Gastrocnemius medialis (tissue), 4 donors: ENCODE results near the gene SRP54. TPM values are rescaled to one million over a fixed set of nuclear protein-coding genes. Genes with fewer than 3 reads are reported as not detected.

Experiments used
- ATAC-seq, 2 donors: fragments of 150-250 bp; one replicate each; pipeline ENCODE4 v1.9.1; 2016
- DNase-seq, 2 donors: peaks; one replicate each; pipeline ENCODE4 v3.0.0-alpha.2; 2019
- H3K27ac ChIP-seq, 4 donors: fragments of 200-600 bp; sonication (generic); 1 replicate in 1 of 4; 2 replicates in 3 of 4; pipeline ENCODE4 v1.5.1; 2016 to 2018; ENCODE audit warnings: mild to moderate bottlenecking in 2 of 4, moderate library complexity in 1 of 4
- H3K27me3 ChIP-seq, 3 donors: fragments of 200-600 bp; sonication (generic) in 2 of 3; 1 replicate in 1 of 3; 2 replicates in 2 of 3; pipeline versions ENCODE4 v1.5.1 to v1.6.0; 2016 to 2019; ENCODE audit warnings: mild to moderate bottlenecking in 1 of 3, moderate library complexity in 1 of 3
- H3K36me3 ChIP-seq, 2 donors: fragments of 200-600 bp; sonication (generic) in 1 of 2; one replicate each; pipeline ENCODE4 v1.5.1; 2017 to 2018
- H3K4me1 ChIP-seq, 2 donors: fragments of 200-600 bp; sonication (generic) in 1 of 2; one replicate each; pipeline ENCODE4 v1.5.1; 2016 to 2017; ENCODE audit warnings: mild to moderate bottlenecking in 2 of 2
- H3K4me3 ChIP-seq, 4 donors: fragments of 200-600 bp; sonication (generic) in 3 of 4; 1 replicate in 1 of 4; 2 replicates in 3 of 4; pipeline ENCODE4 v1.5.1; 2016 to 2019; ENCODE audit warnings: mild to moderate bottlenecking in 2 of 4
- H3K9me3 ChIP-seq, 3 donors: fragments of 200-600 bp; sonication (generic) in 2 of 3; 1 replicate in 1 of 3; 2 replicates in 2 of 3; pipeline ENCODE4 v1.5.1; 2016 to 2019
- POLR2A ChIP-seq, 2 donors: fragments of 450-650 bp; IDR thresholded peaks; one replicate each; pipeline ENCODE4 v1.6.1; 2017; ENCODE audit warnings: antibody characterized with exemption in 2 of 2, mild to moderate bottlenecking in 2 of 2, moderate library complexity in 2 of 2
- in situ Hi-C, 4 donors: fragments of 200-750 bp; cut with MboI; loops; one replicate each; pipeline versions ENCODE4 v1.15.0 to v1.8.0; 2017; ENCODE audit warnings: low sequenced_read_pairs in 4 of 4
- intact Hi-C: fragments of 100-400 bp; cut with DNase I; formaldehyde crosslinking; loops from one replicate; pipeline ENCODE4 v1.15.1; 2023; ENCODE audit warnings: low total_unique reads
- total RNA-seq, 4 donors: library from RNA; depleted of rRNA; stranded (reverse); fragments of >200 nt; gene quantifications; one replicate each; pipeline versions ENCODE4 v1.1.0 to v1.2.3, GENCODE V29; 2016
- TF ChIP-seq, protein P1 (sequence below), 5 experiments: fragments of 450-650 bp in 3 of 5; fragments of 200-600 bp in 2 of 5; sonication (generic) in 2 of 5; IDR thresholded peaks in 4 of 5; conservative IDR thresholded peaks in 1 of 5; 1 replicate in 4 of 5; 2 replicates in 1 of 5; pipeline ENCODE4 v1.5.1; 2016 to 2019; ENCODE audit warnings: antibody characterized with exemption in 5 of 5, mild to moderate bottlenecking in 3 of 5, moderate library complexity in 3 of 5

SRP54 gene
- total RNA-seq, 4 donors from 2014 or later, result 33.7 to 40.0 (median 34.6) TPM

DNA sequence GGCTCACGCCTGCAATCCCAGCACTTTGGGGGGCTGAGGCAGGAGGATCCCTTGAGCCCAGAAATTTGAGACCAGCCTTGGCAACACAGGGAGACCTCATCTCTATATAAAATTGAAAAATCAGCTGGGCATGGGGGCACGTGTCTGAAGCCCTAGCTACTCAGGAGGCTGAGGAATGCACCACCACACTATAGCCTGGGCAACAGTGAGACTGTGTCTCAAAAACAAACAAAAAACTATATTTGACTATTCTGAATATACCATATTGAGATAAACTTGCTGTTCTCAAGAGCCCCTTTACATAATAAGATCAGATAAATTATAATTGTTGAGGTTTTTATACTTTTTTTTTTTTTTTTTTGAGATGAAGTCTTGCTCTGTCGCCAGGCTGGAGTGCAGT lies 44.9 kb upstream of the SRP54 start:
- Histone ChIP-seq H3K27me3 (no peaks in the 10 kb centered on the region), H3K4me1 (no peaks in the 10 kb centered on the region), H3K36me3 (no peaks in the 10 kb centered on the region), H3K9me3 (no peaks in the 10 kb centered on the region), H3K4me3 (no peak overlapping the region), H3K27ac (no peak overlapping the region)
- no peak for DNase-seq
- no peak for ATAC-seq
- no peak for TF ChIP-seq POLR2A (IDR thresholded peaks at IDR 0.05)
- TF ChIP-seq, protein P1, sequence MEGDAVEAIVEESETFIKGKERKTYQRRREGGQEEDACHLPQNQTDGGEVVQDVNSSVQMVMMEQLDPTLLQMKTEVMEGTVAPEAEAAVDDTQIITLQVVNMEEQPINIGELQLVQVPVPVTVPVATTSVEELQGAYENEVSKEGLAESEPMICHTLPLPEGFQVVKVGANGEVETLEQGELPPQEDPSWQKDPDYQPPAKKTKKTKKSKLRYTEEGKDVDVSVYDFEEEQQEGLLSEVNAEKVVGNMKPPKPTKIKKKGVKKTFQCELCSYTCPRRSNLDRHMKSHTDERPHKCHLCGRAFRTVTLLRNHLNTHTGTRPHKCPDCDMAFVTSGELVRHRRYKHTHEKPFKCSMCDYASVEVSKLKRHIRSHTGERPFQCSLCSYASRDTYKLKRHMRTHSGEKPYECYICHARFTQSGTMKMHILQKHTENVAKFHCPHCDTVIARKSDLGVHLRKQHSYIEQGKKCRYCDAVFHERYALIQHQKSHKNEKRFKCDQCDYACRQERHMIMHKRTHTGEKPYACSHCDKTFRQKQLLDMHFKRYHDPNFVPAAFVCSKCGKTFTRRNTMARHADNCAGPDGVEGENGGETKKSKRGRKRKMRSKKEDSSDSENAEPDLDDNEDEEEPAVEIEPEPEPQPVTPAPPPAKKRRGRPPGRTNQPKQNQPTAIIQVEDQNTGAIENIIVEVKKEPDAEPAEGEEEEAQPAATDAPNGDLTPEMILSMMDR (IDR thresholded peaks at IDR 0.05 in 4 of 5, conservative IDR thresholded peaks at IDR 0.05 in 1 of 5), result no peak
- in situ Hi-C loops (no loop called here), intact Hi-C loops (no loop called here)

- TF ChIP-seq, protein P1 (IDR thresholded peaks at IDR 0.05 in 4 of 5, conservative IDR thresholded peaks at IDR 0.05 in 1 of 5), result no peak
- no peak for TF ChIP-seq POLR2A (IDR thresholded peaks at IDR 0.05)
- Histone ChIP-seq H3K36me3 (no peaks in the 10 kb centered on the region), H3K4me1 (no peaks in the 10 kb centered on the region), H3K27me3 (no peaks in the 10 kb centered on the region), H3K4me3 (no peak overlapping the region), H3K27ac (no peak overlapping the region), H3K9me3 (no peaks in the 10 kb centered on the region)
- ATAC-seq (no peak), DNase-seq (no peak)
- intact Hi-C loops (no loop called here), in situ Hi-C loops (no loop called here)
Measured at GRCh38 chr14:34943506-34943905, 39.3 kb upstream of the SRP54 start.

DNA sequence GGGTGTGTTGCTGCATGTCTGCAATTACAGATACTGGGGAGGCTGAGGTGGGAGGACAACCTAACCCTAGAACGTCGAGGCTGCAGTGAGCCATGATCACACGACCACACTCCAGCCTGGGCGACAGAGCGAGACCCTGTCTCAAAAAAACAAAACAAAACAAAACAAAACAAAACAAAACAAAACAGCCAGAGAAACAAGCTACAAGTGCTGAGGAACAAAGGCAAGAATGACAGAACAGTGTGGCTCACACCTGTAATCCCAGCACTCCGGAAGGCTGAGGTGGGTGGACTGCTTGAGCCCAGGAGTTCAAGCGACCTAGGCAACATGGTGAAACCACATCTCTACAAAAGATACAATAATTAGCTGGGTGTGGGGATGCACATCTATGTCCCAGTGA lies 38.0 kb upstream of the SRP54 start:
- TF ChIP-seq, protein P1 (IDR thresholded peaks at IDR 0.05 in 4 of 5, conservative IDR thresholded peaks at IDR 0.05 in 1 of 5), result no peak
- TF ChIP-seq POLR2A (IDR thresholded peaks at IDR 0.05), result no peak
- in situ Hi-C loops (no loop called here), intact Hi-C loops (no loop called here)
- no peaks in the 10 kb centered on the region for H3K27me3 ChIP-seq
- no peak for ATAC-seq
- DNase-seq, result no peak
- no peaks in the 10 kb centered on the region for H3K9me3 ChIP-seq
- no peaks in the 10 kb centered on the region for H3K36me3 ChIP-seq
- no peak overlapping the region for H3K27ac ChIP-seq
- no peak overlapping the region for H3K4me3 ChIP-seq
- H3K4me1 ChIP-seq, result no peaks in the 10 kb centered on the region

GRCh38 chr14:34946699-34947098 lies 36.1 kb upstream of the SRP54 start:
- no peak overlapping the region for H3K4me3 ChIP-seq
- in situ Hi-C loops (no loop called here), intact Hi-C loops (no loop called here)
- H3K27me3 ChIP-seq, result no peaks in the 10 kb centered on the region
- ATAC-seq (no peak), DNase-seq (no peak)
- no peak overlapping the region for H3K27ac ChIP-seq
- TF ChIP-seq POLR2A (IDR thresholded peaks at IDR 0.05), result no peak
- TF ChIP-seq, protein P1 (IDR thresholded peaks at IDR 0.05 in 4 of 5, conservative IDR thresholded peaks at IDR 0.05 in 1 of 5), result no peak
- H3K9me3 ChIP-seq, result no peaks in the 10 kb centered on the region
- H3K4me1 ChIP-seq, result no peaks in the 10 kb centered on the region
- no peaks in the 10 kb centered on the region for H3K36me3 ChIP-seq

DNA sequence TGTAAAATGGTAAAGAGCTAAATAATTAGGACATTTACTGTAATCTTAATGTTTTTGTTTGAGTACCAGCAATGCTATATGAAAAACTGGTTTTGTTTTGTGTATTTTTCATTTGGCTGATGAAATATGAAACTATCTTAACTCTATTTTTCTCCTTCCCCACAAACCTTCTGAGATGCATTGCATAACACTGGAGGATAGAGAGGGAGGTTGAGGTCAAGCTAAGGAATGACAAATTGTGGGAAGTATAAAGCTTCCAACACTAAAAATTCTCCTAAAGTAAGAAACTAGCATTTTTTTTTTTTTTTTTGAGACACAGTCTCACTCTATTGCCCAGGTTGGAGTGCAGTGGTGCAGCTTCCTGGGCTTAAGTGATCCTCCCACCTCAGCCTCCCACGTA lies 31.5 kb upstream of the SRP54 start:
- no peak for ATAC-seq
- no peak for DNase-seq
- no peak overlapping the region for H3K4me3 ChIP-seq
- H3K27ac ChIP-seq, result no peak overlapping the region
- TF ChIP-seq POLR2A (IDR thresholded peaks at IDR 0.05), result no peak
- TF ChIP-seq, protein P1 (IDR thresholded peaks at IDR 0.05 in 4 of 5, conservative IDR thresholded peaks at IDR 0.05 in 1 of 5), result no peak
- peaks cover 0 to 6% of the 10 kb centered on the region in 2 donors for H3K36me3 ChIP-seq
- in situ Hi-C loops, result no loop called here
- intact Hi-C loops, result no loop called here
- H3K27me3 ChIP-seq, result no peaks in the 10 kb centered on the region
- H3K9me3 ChIP-seq, result no peaks in the 10 kb centered on the region
- no peaks in the 10 kb centered on the region for H3K4me1 ChIP-seq
